ENCODE results near the gene TOMT. TPM values are rescaled to one million over a fixed set of nuclear protein-coding genes. Genes with fewer than 3 reads are reported as not detected.

The TOMT gene
- total RNA-seq, 1 experiment from 2014 or later, result not detected

DNA sequence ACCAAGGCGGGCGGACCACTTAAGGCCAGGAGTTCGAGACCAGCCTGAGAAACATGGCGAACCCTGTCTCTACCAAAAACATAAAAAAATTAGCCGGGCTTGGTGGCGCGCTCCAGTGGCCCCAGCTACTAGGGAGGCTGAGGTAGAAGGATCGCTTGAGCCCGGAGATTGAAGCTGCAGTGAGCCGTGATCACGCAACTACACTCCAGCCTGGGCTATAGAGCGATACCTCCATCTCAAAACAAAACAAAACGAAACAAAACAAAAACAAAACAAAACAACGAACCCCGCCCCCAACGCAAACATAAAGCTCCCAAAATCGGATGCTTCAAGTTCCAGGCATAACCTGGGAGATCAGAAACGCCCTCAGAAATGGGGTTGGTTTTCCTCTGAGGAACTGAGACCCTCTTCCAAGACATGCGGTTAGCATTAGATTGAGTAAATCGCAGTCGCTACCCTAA is 24.5 kb upstream of the TOMT start:
- H4K20me1 ChIP-seq (ENCODE audit: insufficient read depth), result no peaks in the 10 kb centered on the region; the same call in 1 of the 2 replicates
- peak overlapping the region; percentile 83 for H3K9ac ChIP-seq (ENCODE audit: low read length)
- H3K4me1 ChIP-seq (ENCODE audit: control insufficient read depth in 1 of 2, insufficient read depth in 2 of 2, low read length in 2 of 2), result peaks cover 2 to 27% of the 10 kb centered on the region in 2 experiments; a peak in 3 of 4 replicates
- peak overlapping the region; percentile 89 to 92 for H3K4me3 ChIP-seq (replicated peaks in 1 of 2; ENCODE audit: low read depth in 1 of 2, low read length in 2 of 2)
- ChIA-PET RAD21 (ENCODE audit: low non-redundant PET in 1 of 2, low total read pairs in 2 of 2, uncharacterized antibody in 2 of 2, unreplicated experiment in 2 of 2) (no interaction called here), CTCF (interaction anchor here (1.8 kb wide), 1 partner anchor 56 kb away, joined by 6 read pairs; no protein-coding TSS in a partner anchor), POLR2A (no interaction called here)
- no peaks in the 10 kb centered on the region for H3K9me2 ChIP-seq (ENCODE audit: insufficient read depth)
- TF ChIP-seq, protein P1, sequence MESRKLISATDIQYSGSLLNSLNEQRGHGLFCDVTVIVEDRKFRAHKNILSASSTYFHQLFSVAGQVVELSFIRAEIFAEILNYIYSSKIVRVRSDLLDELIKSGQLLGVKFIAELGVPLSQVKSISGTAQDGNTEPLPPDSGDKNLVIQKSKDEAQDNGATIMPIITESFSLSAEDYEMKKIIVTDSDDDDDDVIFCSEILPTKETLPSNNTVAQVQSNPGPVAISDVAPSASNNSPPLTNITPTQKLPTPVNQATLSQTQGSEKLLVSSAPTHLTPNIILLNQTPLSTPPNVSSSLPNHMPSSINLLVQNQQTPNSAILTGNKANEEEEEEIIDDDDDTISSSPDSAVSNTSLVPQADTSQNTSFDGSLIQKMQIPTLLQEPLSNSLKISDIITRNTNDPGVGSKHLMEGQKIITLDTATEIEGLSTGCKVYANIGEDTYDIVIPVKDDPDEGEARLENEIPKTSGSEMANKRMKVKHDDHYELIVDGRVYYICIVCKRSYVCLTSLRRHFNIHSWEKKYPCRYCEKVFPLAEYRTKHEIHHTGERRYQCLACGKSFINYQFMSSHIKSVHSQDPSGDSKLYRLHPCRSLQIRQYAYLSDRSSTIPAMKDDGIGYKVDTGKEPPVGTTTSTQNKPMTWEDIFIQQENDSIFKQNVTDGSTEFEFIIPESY (IDR thresholded peaks at IDR 0.05; ENCODE audit: extremely low read depth, insufficient replicate concordance, low read length), result no peak
- no peak for TF ChIP-seq SRF (IDR thresholded peaks at IDR 0.05; ENCODE audit: low read depth)
- TF ChIP-seq TCF7L2 (IDR thresholded peaks at IDR 0.05; ENCODE audit: borderline replicate concordance, extremely low read depth, insufficient read depth, insufficient read length), result no peak
- TF ChIP-seq EZH2 (IDR thresholded peaks at IDR 0.05), result no peak
- TF ChIP-seq CBX3 (IDR thresholded peaks at IDR 0.05; ENCODE audit: low read depth), result no peak
- TF ChIP-seq ELF1 (IDR thresholded peaks at IDR 0.05; ENCODE audit: borderline replicate concordance, low read depth), result no peak
- TF ChIP-seq, protein P2, sequence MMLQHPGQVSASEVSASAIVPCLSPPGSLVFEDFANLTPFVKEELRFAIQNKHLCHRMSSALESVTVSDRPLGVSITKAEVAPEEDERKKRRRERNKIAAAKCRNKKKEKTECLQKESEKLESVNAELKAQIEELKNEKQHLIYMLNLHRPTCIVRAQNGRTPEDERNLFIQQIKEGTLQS (IDR thresholded peaks at IDR 0.05), result no peak
- TF ChIP-seq, protein P3, sequence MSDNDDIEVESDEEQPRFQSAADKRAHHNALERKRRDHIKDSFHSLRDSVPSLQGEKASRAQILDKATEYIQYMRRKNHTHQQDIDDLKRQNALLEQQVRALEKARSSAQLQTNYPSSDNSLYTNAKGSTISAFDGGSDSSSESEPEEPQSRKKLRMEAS (IDR thresholded peaks at IDR 0.05), result no peak
- no peak for TF ChIP-seq RAD21 (IDR thresholded peaks at IDR 0.05; ENCODE audit: low read depth)
- TF ChIP-seq EZH2phosphoT487 (IDR thresholded peaks at IDR 0.05; ENCODE audit: borderline replicate concordance), result no peak
- no peak for TF ChIP-seq POLR2AphosphoS5 (IDR thresholded peaks at IDR 0.05; ENCODE audit: low read depth, low read length)
- TF ChIP-seq EGR1 (IDR thresholded peaks at IDR 0.05; ENCODE audit: low read depth), result no peak
- no peak for TF ChIP-seq ZNF274 (IDR thresholded peaks at IDR 0.05; ENCODE audit: low read depth, low read length)
- no peak for TF ChIP-seq CEBPB (IDR thresholded peaks at IDR 0.05; ENCODE audit: low read depth)
- H3K79me2 ChIP-seq (ENCODE audit: insufficient read depth, low read length), result peaks cover 39% of the 10 kb centered on the region
- H3K4me2 ChIP-seq (ENCODE audit: low read length), result peak overlapping the region; percentile 90
- no peaks in the 10 kb centered on the region for H3K36me3 ChIP-seq (ENCODE audit: control insufficient read depth in 1 of 2, insufficient read depth in 2 of 2, low read length in 2 of 2)
- DNase-seq (ENCODE audit: low read depth, low spot score) (no peak), ATAC-seq (no peak)
- H3K9me3 ChIP-seq (ENCODE audit: control insufficient read depth in 1 of 2, insufficient read depth in 1 of 2, low read depth in 1 of 2, low read length in 2 of 2), result no peaks in the 10 kb centered on the region
- intact Hi-C loops (cut with micrococcal nuclease), result no loop called here
- no peaks in the 10 kb centered on the region for H3K27me3 ChIP-seq (ENCODE audit: insufficient read depth, low read length)
- BruUV-seq (replicated peaks), result TSS peak; percentile 68
- H2AFZ ChIP-seq (ENCODE audit: low read depth, low read length, poor library complexity, severe bottlenecking), result no peak overlapping the region
- H3K27ac ChIP-seq (ENCODE audit: low read depth, low read length), result peak overlapping the region; percentile 68

Measured in HCT116 (cell line).